CD4-positive, alpha-beta T cell (primary cell): ENCODE data around the gene CCDC9B. TPM values are rescaled to one million over a fixed set of nuclear protein-coding genes. Genes with fewer than 3 reads are reported as not detected.

ENCODE experiments used
- ATAC-seq: fragments of 200-7000 bp; cut with Tn5 transposase; one replicate; pipeline ENCODE4 v1.10.0; 2022; ENCODE audit warnings: mild to moderate bottlenecking; ENCODE audit not compliant: poor library complexity
- CTCF ChIA-PET: fragments of 350-600 bp; sonication (Branson Sonifier 250); formaldehyde crosslinking; loops from one replicate; lab custom pipeline; 2021; ENCODE audit warnings: antibody characterized with exemption, inconsistent platforms; lab: Charles Lee
- POLR2A ChIA-PET: fragments of 350-600 bp; sonication (Branson Sonifier 250); formaldehyde crosslinking; loops from one replicate; lab custom pipeline; 2021; ENCODE audit warnings: antibody characterized with exemption, inconsistent platforms; lab: Charles Lee
- DNase-seq, 14 experiments: peaks; one replicate each; pipeline ENCODE4 v3.0.0-alpha.2; 2013 to 2020; ENCODE audit warnings: mixed read lengths in 2 of 14
- H3K27ac ChIP-seq, 2 donors: one replicate each; pipeline versions ENCODE4 v1.5.1 to v1.7.0; 2013; ENCODE audit warnings: low read length in 2 of 2, low read depth in 1 of 2, mild to moderate bottlenecking in 1 of 2
- H3K27me3 ChIP-seq, 2 experiments: 1 replicate in 1 of 2; 2 replicates in 1 of 2; pipeline versions ENCODE4 v1.6.1 to v1.7.0; 2013; ENCODE audit warnings: low read length in 2 of 2, control low read depth in 1 of 2, mild to moderate bottlenecking in 1 of 2, moderate library complexity in 1 of 2; ENCODE audit not compliant: insufficient read depth in 2 of 2, control insufficient read depth in 1 of 2
- H3K36me3 ChIP-seq: one replicate; pipeline ENCODE4 v1.6.1; 2013; ENCODE audit warnings: low read length, control low read depth; ENCODE audit not compliant: insufficient read depth
- H3K4me1 ChIP-seq: one replicate; pipeline ENCODE4 v1.6.1; 2013; ENCODE audit warnings: low read length, control low read depth; ENCODE audit not compliant: insufficient read depth
- H3K4me3 ChIP-seq: one replicate; pipeline ENCODE4 v1.5.1; 2013; ENCODE audit warnings: mild to moderate bottlenecking, low read length, moderate library complexity
- H3K9me3 ChIP-seq, 2 experiments: 1 replicate in 1 of 2; 2 replicates in 1 of 2; pipeline versions ENCODE4 v1.6.1 to v1.7.0; 2013; ENCODE audit warnings: low read length in 2 of 2, mild to moderate bottlenecking in 2 of 2, control low read depth in 1 of 2, moderate library complexity in 1 of 2; ENCODE audit not compliant: control insufficient read depth in 1 of 2, insufficient read depth in 1 of 2
- H3K27ac Mint-ChIP-seq: one replicate; pipeline ENCODE4 v1.8.0; 2020; ENCODE audit warnings: mixed read lengths
- H3K27me3 Mint-ChIP-seq: one replicate; pipeline ENCODE4 v1.8.0; 2021; ENCODE audit warnings: mixed read lengths
- H3K36me3 Mint-ChIP-seq: one replicate; pipeline ENCODE4 v1.8.0; 2021; ENCODE audit warnings: low read depth, mixed read lengths
- H3K4me1 Mint-ChIP-seq: one replicate; pipeline ENCODE4 v1.8.0; 2021; ENCODE audit warnings: low read depth, mixed read lengths
- H3K4me3 Mint-ChIP-seq: one replicate; pipeline ENCODE4 v1.8.0; 2020; ENCODE audit warnings: mild to moderate bottlenecking, mixed read lengths
- H3K9me3 Mint-ChIP-seq: one replicate; pipeline ENCODE4 v1.8.0; 2020; ENCODE audit warnings: mixed read lengths
- intact Hi-C, 2 experiments: fragments of 100-400 bp; cut with DNase I in 1 of 2; cut with micrococcal nuclease in 1 of 2; formaldehyde crosslinking; loops; one replicate each; pipeline versions ENCODE4 v1.15.1 to v1.9.0; 2023 to 2025; cut with DNase I, micrococcal nuclease
- total RNA-seq, 174 experiments: library from RNA in 2 of 174; stranded (reverse) in 2 of 174; gene quantifications; one replicate each; pipeline ENCODE4 v1.2.3 and lab custom pipeline; 2021 to 2026
- TF ChIP-seq, protein P1 (sequence below): fragments of 200-600 bp; IDR thresholded peaks from one replicate; pipeline ENCODE4 v1.8.0; 2022; ENCODE audit warnings: antibody characterized with exemption, mild to moderate bottlenecking

The CCDC9B gene
- total RNA-seq, 2 experiments from 2014 or later, result 1.0 to 1.5 TPM

DNA sequence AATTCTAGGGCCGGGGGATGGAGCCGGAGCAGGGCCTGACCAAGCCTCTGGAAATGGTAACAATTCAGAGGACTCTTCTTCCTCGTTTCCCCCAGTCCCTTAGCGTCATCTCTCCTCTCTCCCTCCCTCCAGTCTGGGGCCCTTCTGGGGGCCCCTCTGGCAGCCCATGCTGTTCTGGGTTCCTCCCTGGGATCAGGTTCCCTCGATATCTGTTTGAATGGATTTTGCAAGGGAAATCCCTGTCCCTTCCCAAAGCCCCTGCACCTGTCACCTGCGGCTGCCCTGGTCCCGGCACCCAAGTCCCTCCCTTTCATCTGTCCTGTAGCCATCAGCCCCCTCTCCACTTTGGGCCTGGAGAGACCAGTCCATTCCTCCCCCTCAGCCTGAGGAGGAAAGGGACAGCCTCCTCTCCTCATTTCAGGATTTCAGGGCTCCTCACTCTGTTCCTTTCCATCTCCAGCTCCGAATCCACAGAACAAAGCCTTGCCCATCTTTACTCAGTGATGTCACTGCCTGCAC lies 31.3 kb downstream of the CCDC9B start:
- peaks cover 3% of the 10 kb centered on the region for H3K36me3 ChIP-seq
- peaks cover 63% of the 10 kb centered on the region for H3K4me1 ChIP-seq

DNA sequence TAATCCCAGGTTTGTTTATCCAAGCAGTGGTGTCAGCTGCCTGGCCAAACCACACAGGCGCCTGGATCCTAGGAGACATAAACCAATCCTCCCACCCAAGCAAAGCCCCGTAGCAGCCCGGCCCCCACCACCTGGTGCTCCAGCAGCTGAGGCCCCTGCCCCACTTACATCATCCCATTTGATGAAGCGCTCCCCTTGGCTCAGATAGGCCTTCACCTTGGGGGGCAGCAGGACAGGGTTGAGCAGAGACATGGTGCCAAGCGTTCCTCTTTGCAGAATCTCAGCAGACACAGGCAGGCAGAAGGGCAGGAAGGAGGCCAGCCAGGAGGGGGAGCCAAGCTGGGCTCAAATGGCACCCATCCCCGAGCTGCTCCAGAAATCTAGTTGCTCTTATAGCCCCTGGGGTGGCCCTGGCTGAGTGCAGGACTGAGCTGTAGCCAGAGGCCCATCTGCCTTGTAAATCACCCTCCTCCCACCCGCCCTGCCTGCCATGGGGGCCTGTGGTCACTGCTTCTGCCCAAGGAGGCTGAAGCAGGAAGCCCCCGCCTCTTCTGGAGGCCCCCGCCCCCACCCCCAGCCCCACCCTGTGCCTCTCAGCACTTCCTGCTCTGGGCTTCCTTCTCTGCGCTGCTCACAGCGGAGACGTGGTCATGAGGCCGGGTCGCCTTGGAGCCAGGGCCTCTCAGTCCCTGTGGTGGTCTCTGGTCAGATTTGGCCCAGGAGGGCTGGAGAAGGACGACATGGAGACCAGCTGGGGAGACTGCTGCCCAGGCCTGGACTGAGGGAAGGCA lies 33.1 kb downstream of the CCDC9B start, which contains the start of gene PLCB2:
Gene PLCB2, minus strand, starts transcription at position 515 of the 791 bp plus-strand sequence. Its CDS starts 263 bp downstream, at position 252.
- CTCF ChIA-PET, result interaction anchor here (0.7 to 6.4 kb wide), 14 partner anchors 10 to 268 kb away, joined by 3 to 55 read pairs (median 8); partner anchors contain the start of genes ANKRD63, INAFM2 and SRP14
- H3K4me1 ChIP-seq, result peaks cover 49% of the 10 kb centered on the region
- intact Hi-C loops, result loop anchor here in 1 of 2 experiments (1.0 to 2.0 kb wide), 3 partner anchors 15 to 33 kb away; partner anchors contain the start of gene INAFM2

More for the DNA sequence above, 31.3 kb downstream of the CCDC9B start:
- ATAC-seq (no peak), DNase-seq (no peak)
- peak overlapping the region; percentile 95 for H3K27ac Mint-ChIP-seq
- TF ChIP-seq, protein P1, sequence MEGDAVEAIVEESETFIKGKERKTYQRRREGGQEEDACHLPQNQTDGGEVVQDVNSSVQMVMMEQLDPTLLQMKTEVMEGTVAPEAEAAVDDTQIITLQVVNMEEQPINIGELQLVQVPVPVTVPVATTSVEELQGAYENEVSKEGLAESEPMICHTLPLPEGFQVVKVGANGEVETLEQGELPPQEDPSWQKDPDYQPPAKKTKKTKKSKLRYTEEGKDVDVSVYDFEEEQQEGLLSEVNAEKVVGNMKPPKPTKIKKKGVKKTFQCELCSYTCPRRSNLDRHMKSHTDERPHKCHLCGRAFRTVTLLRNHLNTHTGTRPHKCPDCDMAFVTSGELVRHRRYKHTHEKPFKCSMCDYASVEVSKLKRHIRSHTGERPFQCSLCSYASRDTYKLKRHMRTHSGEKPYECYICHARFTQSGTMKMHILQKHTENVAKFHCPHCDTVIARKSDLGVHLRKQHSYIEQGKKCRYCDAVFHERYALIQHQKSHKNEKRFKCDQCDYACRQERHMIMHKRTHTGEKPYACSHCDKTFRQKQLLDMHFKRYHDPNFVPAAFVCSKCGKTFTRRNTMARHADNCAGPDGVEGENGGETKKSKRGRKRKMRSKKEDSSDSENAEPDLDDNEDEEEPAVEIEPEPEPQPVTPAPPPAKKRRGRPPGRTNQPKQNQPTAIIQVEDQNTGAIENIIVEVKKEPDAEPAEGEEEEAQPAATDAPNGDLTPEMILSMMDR, result no peak
- no peaks in the 10 kb centered on the region for H3K27me3 Mint-ChIP-seq
- ChIA-PET CTCF (interaction anchor here (0.8 to 6.4 kb wide), 9 partner anchors 12 to 204 kb away, joined by 3 to 55 read pairs (median 14); partner anchors contain the start of genes ANKRD63 and INAFM2), POLR2A (interaction anchor here (0.7 to 4.6 kb wide), 10 partner anchors 8 to 98 kb away, joined by 3 to 65 read pairs (median 4); partner anchors contain the start of genes ANKRD63, INAFM2 and IVD)
- no peaks in the 10 kb centered on the region for H3K9me3 Mint-ChIP-seq
- Histone ChIP-seq H3K9me3 (no peaks in the 10 kb centered on the region), H3K27ac (peak overlapping the region; percentile 61 to 79), H3K27me3 (no peaks in the 10 kb centered on the region), H3K4me3 (peak overlapping the region; percentile 98)
- intact Hi-C loops, result no loop called here
- peaks cover 60% of the 10 kb centered on the region for H3K4me1 Mint-ChIP-seq
- H3K36me3 Mint-ChIP-seq, result peaks cover 23% of the 10 kb centered on the region
- peak overlapping the region; percentile 96 for H3K4me3 Mint-ChIP-seq

More for the DNA sequence above, 33.1 kb downstream of the CCDC9B start, which contains the start of gene PLCB2:
- TF ChIP-seq, protein P1, result peak; percentile 44
- H3K27ac Mint-ChIP-seq, result peak within 1 kb of the TSS; percentile 95
- ATAC-seq (peak; percentile 82), DNase-seq (peak; percentile 49 to 87 (median 68))
- no peaks in the 10 kb centered on the region for H3K9me3 ChIP-seq
- H3K27me3 ChIP-seq, result no peaks in the 10 kb centered on the region
- peaks cover 18% of the 10 kb centered on the region for H3K36me3 ChIP-seq
- POLR2A ChIA-PET, result interaction anchor here (0.6 to 4.6 kb wide), 30 partner anchors 10 to 525 kb away, joined by 3 to 65 read pairs (median 4); partner anchors contain the start of genes ANKRD63, BAHD1, BUB1B and CCDC32
- H3K36me3 Mint-ChIP-seq, result peaks cover 41% of the 10 kb centered on the region
- H3K27me3 Mint-ChIP-seq, result no peaks in the 10 kb centered on the region
- peaks cover 52% of the 10 kb centered on the region for H3K4me1 Mint-ChIP-seq
- peak within 1 kb of the TSS; percentile 98 for H3K4me3 ChIP-seq
- peak within 1 kb of the TSS; percentile 96 for H3K4me3 Mint-ChIP-seq
- peak within 1 kb of the TSS; percentile 74 to 79 for H3K27ac ChIP-seq
- no peaks in the 10 kb centered on the region for H3K9me3 Mint-ChIP-seq
